ENCODE data around the gene DUSP10. TPM values are rescaled to one million over a fixed set of nuclear protein-coding genes. Genes with fewer than 3 reads are reported as not detected.

DUSP10 gene
- total RNA-seq, 1 donor = 62.2 TPM

DNA sequence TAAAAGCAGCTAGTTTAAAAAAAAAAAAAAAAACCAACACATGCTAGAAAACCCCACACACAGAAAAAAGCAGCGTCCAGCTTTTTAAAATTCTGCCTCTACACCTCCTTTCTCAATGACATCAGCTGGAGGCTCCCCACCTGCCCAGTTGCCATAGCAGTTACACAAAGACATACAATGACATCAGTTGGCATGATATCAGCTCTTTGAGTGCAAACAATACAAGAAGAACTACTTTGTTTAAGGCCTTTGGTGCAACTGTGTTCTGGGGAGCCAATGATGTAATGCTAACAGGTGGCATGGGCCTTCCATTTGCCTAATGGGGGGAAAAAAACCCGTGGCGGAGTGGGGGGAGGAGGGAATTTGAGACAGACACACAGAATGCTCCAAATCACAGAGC is 32.9 kb downstream of the DUSP10 start:
- H2AFZ ChIP-seq (ENCODE audit: low read length) = no peak overlapping the region
- peaks cover 27% of the 10 kb centered on the region for H3K4me1 ChIP-seq (ENCODE audit: insufficient read depth, low read length)
- no peak overlapping the region for H3K4me2 ChIP-seq (ENCODE audit: insufficient read depth, low read length)
- peaks cover 9% of the 10 kb centered on the region for H3K36me3 ChIP-seq (ENCODE audit: insufficient read depth, low read length)
- H4K20me1 ChIP-seq (ENCODE audit: insufficient read depth, low read length) = no peaks in the 10 kb centered on the region
- H3K79me2 ChIP-seq (ENCODE audit: insufficient read depth, low read length) = peaks cover 80% of the 10 kb centered on the region
- H3K27ac ChIP-seq (ENCODE audit: low read depth, low read length) = peak overlapping the region; percentile 27
- H3K4me3 ChIP-seq (ENCODE audit: insufficient read depth, low read length) = no peak overlapping the region
- no peak for DNase-seq (ENCODE audit: insufficient read length, low spot score, missing footprints)
- no peaks in the 10 kb centered on the region for H3K9me3 ChIP-seq (ENCODE audit: low read depth, low read length)
- TF ChIP-seq, protein P1, sequence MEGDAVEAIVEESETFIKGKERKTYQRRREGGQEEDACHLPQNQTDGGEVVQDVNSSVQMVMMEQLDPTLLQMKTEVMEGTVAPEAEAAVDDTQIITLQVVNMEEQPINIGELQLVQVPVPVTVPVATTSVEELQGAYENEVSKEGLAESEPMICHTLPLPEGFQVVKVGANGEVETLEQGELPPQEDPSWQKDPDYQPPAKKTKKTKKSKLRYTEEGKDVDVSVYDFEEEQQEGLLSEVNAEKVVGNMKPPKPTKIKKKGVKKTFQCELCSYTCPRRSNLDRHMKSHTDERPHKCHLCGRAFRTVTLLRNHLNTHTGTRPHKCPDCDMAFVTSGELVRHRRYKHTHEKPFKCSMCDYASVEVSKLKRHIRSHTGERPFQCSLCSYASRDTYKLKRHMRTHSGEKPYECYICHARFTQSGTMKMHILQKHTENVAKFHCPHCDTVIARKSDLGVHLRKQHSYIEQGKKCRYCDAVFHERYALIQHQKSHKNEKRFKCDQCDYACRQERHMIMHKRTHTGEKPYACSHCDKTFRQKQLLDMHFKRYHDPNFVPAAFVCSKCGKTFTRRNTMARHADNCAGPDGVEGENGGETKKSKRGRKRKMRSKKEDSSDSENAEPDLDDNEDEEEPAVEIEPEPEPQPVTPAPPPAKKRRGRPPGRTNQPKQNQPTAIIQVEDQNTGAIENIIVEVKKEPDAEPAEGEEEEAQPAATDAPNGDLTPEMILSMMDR (IDR thresholded peaks at IDR 0.05; ENCODE audit: extremely low read depth, low read depth, low read length) = no peak
- H3K27me3 ChIP-seq (ENCODE audit: insufficient read depth, low read length) = no peaks in the 10 kb centered on the region

DNA sequence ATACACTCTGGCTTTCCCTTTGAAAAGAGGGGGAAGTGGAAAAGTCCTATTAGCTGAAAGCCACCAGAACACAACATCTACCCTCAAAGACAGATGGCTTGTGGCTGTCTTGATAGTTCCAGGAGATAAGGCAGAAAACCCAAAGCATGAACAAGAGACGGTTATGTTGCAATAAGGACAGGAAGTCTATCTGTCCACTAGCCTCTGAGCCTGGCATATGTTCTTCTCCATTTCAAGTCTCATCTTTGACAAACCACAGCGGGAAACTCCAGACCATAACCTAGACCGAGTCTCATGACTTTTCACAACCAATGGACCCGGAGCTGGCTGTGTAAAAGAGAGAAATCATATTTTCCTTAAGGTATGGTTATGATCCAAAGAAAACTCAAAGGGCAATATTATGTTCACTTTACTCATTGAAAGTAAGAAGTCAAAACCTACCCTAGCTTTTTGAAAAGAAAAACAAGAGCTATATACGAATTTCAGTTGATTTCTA is 33.8 kb downstream of the DUSP10 start:
- Histone ChIP-seq H3K4me1 (ENCODE audit: insufficient read depth, low read length) (peaks cover 27% of the 10 kb centered on the region), H3K9me3 (ENCODE audit: low read depth, low read length) (no peaks in the 10 kb centered on the region), H4K20me1 (ENCODE audit: insufficient read depth, low read length) (no peaks in the 10 kb centered on the region), H3K4me2 (ENCODE audit: insufficient read depth, low read length) (peak overlapping the region; percentile 34), H2AFZ (ENCODE audit: low read length) (peak overlapping the region; percentile 14), H3K79me2 (ENCODE audit: insufficient read depth, low read length) (peaks cover 76% of the 10 kb centered on the region), H3K27ac (ENCODE audit: low read depth, low read length) (peak overlapping the region; percentile 27), H3K36me3 (ENCODE audit: insufficient read depth, low read length) (peaks cover 18% of the 10 kb centered on the region), H3K4me3 (ENCODE audit: insufficient read depth, low read length) (no peak overlapping the region), H3K27me3 (ENCODE audit: insufficient read depth, low read length) (no peaks in the 10 kb centered on the region)
- TF ChIP-seq, protein P1 (IDR thresholded peaks at IDR 0.05; ENCODE audit: extremely low read depth, low read depth, low read length) = no peak
- DNase-seq (ENCODE audit: insufficient read length, low spot score, missing footprints) = no peak

GRCh38 chr1:221706876-221707582 is 34.9 kb downstream of the DUSP10 start:
- Histone ChIP-seq H3K36me3 (ENCODE audit: insufficient read depth, low read length) (peaks cover 28% of the 10 kb centered on the region), H3K4me1 (ENCODE audit: insufficient read depth, low read length) (peaks cover 16% of the 10 kb centered on the region), H3K4me2 (ENCODE audit: insufficient read depth, low read length) (no peak overlapping the region), H3K79me2 (ENCODE audit: insufficient read depth, low read length) (peaks cover 77% of the 10 kb centered on the region), H2AFZ (ENCODE audit: low read length) (no peak overlapping the region), H4K20me1 (ENCODE audit: insufficient read depth, low read length) (no peaks in the 10 kb centered on the region), H3K27ac (ENCODE audit: low read depth, low read length) (no peak overlapping the region), H3K4me3 (ENCODE audit: insufficient read depth, low read length) (no peak overlapping the region), H3K27me3 (ENCODE audit: insufficient read depth, low read length) (no peaks in the 10 kb centered on the region), H3K9me3 (ENCODE audit: low read depth, low read length) (no peaks in the 10 kb centered on the region)
- no peak for DNase-seq (ENCODE audit: insufficient read length, low spot score, missing footprints)
- TF ChIP-seq, protein P1 (IDR thresholded peaks at IDR 0.05; ENCODE audit: extremely low read depth, low read depth, low read length) = no peak

- DNase-seq (ENCODE audit: insufficient read length, low spot score, missing footprints) = no peak
- Histone ChIP-seq H3K4me1 (ENCODE audit: insufficient read depth, low read length) (peaks cover 12% of the 10 kb centered on the region), H4K20me1 (ENCODE audit: insufficient read depth, low read length) (no peaks in the 10 kb centered on the region), H3K27ac (ENCODE audit: low read depth, low read length) (no peak overlapping the region), H3K79me2 (ENCODE audit: insufficient read depth, low read length) (peaks cover 69% of the 10 kb centered on the region), H3K9me3 (ENCODE audit: low read depth, low read length) (no peaks in the 10 kb centered on the region), H3K4me3 (ENCODE audit: insufficient read depth, low read length) (no peak overlapping the region), H3K27me3 (ENCODE audit: insufficient read depth, low read length) (no peaks in the 10 kb centered on the region), H2AFZ (ENCODE audit: low read length) (no peak overlapping the region), H3K36me3 (ENCODE audit: insufficient read depth, low read length) (peaks cover 30% of the 10 kb centered on the region), H3K4me2 (ENCODE audit: insufficient read depth, low read length) (no peak overlapping the region)
- TF ChIP-seq, protein P1 (IDR thresholded peaks at IDR 0.05; ENCODE audit: extremely low read depth, low read depth, low read length) = no peak
These were observed 35.7 kb downstream of the DUSP10 start for GRCh38 chr1:221706191-221706590.

Data from osteoblast (primary cell).